GM13976 (cell line): ENCODE measurements around the gene CNST.

Experiments
- DNase-seq: peaks from one replicate; pipeline ENCODE4 v3.0.0; 2012; ENCODE audit warnings: low spot score
- in situ Hi-C: fragments of 300-500 bp; cut with MboI; formaldehyde crosslinking; loops from one replicate; pipeline ENCODE4 v1.12.0; 2022; ENCODE audit warnings: low sequenced_read_pairs, mixed read lengths, inconsistent platforms; ENCODE audit not compliant: unreplicated experiment
- TF ChIP-seq, protein P1 (sequence below): IDR thresholded peaks from 2 replicates; pipeline ENCODE4 v1.5.1; 2012; ENCODE audit warnings: borderline replicate concordance, mild to moderate bottlenecking; ENCODE audit not compliant: insufficient read depth; ENCODE audit errors: extremely low read depth, missing control alignments, control extremely low read depth

CNST gene

DNA sequence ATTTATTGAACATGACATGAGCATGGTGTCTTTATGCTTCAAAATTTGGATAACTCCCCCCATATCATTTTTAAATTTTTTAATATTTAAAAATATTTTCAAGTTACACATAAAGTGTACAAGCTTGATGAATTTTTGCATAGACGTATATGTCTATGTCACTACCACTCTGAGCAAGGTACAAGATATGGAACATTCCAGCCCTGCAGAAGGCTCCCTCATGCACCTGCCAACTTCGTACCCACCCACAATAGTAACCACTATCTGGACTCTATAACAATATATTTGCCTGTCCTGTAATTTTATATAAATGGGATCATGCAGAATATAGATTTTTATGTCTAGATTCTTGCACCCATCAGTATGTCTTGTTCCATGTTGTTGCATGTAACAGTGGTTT, 74.5 kb downstream of the CNST start:
- in situ Hi-C loops = no loop called here
- no peak for DNase-seq
- TF ChIP-seq, protein P1, sequence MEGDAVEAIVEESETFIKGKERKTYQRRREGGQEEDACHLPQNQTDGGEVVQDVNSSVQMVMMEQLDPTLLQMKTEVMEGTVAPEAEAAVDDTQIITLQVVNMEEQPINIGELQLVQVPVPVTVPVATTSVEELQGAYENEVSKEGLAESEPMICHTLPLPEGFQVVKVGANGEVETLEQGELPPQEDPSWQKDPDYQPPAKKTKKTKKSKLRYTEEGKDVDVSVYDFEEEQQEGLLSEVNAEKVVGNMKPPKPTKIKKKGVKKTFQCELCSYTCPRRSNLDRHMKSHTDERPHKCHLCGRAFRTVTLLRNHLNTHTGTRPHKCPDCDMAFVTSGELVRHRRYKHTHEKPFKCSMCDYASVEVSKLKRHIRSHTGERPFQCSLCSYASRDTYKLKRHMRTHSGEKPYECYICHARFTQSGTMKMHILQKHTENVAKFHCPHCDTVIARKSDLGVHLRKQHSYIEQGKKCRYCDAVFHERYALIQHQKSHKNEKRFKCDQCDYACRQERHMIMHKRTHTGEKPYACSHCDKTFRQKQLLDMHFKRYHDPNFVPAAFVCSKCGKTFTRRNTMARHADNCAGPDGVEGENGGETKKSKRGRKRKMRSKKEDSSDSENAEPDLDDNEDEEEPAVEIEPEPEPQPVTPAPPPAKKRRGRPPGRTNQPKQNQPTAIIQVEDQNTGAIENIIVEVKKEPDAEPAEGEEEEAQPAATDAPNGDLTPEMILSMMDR = no peak

DNA sequence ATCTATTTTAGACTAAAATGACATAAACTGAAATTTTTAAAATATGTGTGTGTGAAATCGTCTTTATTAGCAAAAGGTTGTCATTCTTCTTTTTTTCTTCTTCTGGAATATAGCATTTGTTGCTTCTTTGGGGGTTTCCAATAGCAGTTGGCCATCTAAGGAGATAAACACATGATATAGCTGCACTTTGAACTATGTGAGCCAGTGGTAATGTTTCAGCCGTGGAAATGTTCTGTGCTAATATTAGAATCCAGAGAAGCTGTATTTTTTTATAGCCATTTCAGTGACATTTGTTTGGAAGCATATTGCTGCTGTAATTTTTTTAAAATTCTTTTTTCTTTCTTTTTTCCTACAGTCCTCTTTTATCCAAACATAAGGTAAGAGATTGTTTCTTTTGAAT, 75.1 kb downstream of the CNST start:
- in situ Hi-C loops = no loop called here
- DNase-seq = no peak
- TF ChIP-seq, protein P1 = no peak

DNA sequence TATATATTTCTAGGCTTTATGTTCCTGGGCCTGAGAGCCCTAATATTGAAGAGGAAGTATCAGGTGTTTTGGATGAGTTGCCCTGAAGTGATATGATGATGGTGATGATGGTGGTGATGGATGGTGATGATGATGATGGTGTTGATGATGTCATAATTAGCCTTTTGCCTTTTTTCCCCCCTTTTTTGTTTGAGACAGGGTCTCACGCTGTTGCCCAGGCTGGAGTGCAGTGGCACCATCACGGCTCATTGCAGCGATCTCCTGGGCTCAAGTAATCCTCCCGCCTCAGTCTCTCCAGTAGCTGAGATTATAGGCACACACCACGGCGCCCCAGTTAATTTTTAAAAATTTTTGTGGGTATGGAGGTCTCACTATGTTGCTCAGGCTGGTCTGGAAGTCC, 76.5 kb downstream of the CNST start:
- no peak for DNase-seq
- in situ Hi-C loops = no loop called here
- TF ChIP-seq, protein P1 = no peak

DNA sequence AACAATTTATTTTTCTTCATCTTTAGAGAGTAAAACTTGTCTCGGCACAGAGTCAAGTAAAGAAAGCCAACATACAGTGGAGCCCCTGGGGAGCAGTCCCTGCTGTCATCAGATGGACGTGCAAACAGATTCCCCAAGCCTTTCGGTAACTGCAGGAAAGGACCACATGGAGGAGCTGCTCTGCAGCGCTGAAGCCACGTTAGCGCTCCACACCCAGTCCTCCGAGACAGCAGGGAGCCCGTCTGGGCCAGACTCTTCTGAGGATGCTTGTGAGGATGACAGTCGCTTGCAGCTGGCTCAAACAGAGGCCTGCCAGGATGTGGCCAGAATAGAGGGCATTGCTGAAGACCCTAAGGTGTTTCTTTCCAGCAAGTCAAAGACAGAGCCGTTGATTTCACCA, 80.9 kb downstream of the CNST start:
- TF ChIP-seq, protein P1 = no peak
- in situ Hi-C loops = no loop called here

DNA sequence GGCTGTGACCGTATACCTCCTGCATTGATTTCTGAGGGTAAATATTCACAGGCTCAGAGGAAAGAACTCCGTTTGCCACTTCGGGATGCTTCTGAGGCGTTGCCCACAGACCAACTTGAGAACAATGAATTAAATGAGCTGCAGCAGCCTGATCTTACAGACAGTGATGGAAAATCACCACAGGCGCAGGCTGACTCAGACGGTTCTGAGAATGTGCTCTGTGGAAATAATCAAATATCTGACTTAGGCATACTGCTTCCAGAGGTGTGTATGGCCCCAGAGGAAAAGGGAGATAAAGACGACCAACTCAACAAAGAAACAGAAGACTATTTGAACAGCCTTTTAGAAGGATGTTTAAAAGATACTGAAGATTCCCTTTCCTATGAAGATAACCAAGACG, 81.3 kb downstream of the CNST start:
- no peak for DNase-seq
- TF ChIP-seq, protein P1 = no peak
- in situ Hi-C loops = no loop called here

More for the DNA sequence above, 80.9 kb downstream of the CNST start:
- DNase-seq = no peak

DNA sequence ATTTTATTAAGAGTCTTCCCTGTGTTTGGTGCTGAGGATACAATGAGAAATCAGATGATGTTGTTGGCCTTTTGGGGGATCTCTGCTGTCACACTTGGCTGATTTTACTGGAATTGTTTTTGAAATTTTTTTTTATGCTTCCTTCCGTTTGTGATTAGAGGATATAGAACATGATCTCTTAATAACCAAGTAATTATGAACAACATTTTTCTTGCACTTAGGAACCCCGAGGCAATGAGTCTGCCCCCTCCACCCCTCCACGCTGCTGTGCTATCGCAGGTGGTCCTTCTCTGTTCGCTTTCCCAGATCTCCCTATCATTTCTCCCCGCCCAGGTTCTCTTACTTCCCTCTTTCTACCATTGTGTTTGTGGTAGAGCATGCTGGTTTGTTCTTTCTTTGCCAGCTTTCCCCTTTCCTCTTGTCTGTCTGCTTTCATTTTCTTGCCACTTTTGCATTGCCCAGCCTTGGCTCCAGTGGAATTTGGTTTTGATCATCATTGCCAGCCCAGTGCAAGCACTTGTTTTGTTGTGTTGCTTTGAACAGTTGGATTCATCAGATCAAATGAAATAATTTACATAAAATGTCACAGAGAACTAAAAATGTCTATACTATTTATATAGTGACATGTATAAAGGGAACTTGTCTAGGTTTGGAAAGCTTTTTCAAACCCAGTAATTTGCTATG, 84.9 kb downstream of the CNST start:
- no peak for DNase-seq
- in situ Hi-C loops = no loop called here
- TF ChIP-seq, protein P1 = no peak
